22Rv1 (cell line): ENCODE measurements around the gene TPM2.

Source experiments
- ZFX ChIP-seq: fragments of 450-650 bp; IDR thresholded peaks from 2 replicates; pipeline ENCODE4 v1.6.1; 2017; ENCODE audit warnings: antibody characterized with exemption, borderline replicate concordance
- TF ChIP-seq, protein P1 (sequence below): fragments of 450-650 bp; IDR thresholded peaks from 2 replicates; pipeline ENCODE4 v1.5.1; 2017; ENCODE audit warnings: mild to moderate bottlenecking

DNA sequence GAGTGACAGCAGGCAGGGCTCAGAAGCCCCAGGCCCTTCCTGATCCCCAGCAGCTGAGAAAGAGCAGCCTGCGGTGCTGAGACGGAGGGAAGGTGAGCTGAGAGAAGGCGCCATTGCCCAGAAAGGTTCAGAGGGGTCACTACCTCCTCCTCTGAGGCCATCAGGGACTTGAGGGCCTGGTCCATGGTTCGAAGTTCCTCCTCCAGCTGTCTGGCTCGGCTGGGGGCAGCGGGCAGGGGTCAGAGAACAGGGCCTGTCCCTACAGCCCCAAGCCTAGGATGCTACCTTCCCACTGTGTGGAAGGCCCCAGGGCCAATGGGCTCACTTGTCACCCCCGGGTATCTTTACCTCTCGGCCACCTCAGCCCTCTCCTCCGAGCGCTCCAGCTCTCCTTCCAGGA lies 4.8 kb downstream of the TPM2 start:
- TF ChIP-seq, protein P1, sequence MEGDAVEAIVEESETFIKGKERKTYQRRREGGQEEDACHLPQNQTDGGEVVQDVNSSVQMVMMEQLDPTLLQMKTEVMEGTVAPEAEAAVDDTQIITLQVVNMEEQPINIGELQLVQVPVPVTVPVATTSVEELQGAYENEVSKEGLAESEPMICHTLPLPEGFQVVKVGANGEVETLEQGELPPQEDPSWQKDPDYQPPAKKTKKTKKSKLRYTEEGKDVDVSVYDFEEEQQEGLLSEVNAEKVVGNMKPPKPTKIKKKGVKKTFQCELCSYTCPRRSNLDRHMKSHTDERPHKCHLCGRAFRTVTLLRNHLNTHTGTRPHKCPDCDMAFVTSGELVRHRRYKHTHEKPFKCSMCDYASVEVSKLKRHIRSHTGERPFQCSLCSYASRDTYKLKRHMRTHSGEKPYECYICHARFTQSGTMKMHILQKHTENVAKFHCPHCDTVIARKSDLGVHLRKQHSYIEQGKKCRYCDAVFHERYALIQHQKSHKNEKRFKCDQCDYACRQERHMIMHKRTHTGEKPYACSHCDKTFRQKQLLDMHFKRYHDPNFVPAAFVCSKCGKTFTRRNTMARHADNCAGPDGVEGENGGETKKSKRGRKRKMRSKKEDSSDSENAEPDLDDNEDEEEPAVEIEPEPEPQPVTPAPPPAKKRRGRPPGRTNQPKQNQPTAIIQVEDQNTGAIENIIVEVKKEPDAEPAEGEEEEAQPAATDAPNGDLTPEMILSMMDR, result no peak
- no peak for TF ChIP-seq ZFX
